ENCODE data around the gene PPP1R2B.
A peak's percentile ranks its signal among the peaks of the same experiment; 100 is the strongest.
"Not testable (repeated sequence)": the region's sequence is repeated elsewhere in the genome, so short reads cannot be mapped to it uniquely, and the experiment has no call there.

The PPP1R2B gene

DNA sequence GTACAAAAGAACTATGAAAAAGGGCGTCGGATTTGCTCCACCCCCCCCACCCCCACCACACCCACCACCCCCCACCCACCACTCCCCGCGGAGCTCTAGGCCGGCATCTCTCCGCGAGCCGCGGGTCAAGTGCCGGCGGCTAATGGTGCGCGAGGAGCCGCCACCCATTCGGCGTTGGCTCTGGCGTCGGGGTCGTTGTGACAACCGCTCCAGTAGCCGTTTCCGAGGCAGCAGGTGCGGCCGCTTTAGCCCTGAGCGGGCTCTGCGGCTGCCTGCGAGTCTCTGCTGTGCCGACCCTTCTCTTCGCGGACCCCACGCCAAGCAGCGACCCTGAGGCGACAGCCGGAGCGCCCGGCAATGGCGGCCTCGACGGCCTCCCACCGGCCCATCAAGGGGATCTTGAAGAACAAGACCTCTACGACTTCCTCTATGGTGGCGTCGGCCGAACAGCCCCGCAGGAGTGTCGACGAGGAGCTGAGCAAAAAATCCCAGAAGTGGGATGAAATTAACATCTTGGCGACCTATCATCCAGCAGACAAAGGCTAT lies at the start of gene PPP1R2B:
Gene PPP1R2B (plus strand): TSS at position 90 of the 546 bp plus-strand sequence. CDS start 268 bp downstream, at position 358.
- no peak for DNase-seq

DNA sequence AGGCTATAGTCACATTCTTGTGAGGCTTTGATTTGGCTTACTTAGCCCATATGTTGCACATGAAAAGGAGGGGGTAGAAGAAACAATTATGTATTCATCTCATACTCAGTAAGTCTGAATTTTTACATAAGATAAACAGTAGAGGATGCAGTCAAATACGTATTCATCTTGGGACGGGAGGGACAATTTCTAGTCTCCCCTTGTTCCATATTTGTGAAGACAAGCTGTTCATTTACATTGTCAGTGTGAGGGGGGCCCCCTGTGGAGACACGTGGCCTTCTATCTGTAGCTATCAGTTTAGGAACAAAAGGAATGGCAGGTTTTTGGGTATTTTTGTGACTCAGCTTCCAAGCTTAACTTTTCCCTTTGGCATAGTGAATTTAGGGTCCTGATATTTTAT lies 49.2 kb upstream of the PPP1R2B start:
- DNase-seq: no peak

DNA sequence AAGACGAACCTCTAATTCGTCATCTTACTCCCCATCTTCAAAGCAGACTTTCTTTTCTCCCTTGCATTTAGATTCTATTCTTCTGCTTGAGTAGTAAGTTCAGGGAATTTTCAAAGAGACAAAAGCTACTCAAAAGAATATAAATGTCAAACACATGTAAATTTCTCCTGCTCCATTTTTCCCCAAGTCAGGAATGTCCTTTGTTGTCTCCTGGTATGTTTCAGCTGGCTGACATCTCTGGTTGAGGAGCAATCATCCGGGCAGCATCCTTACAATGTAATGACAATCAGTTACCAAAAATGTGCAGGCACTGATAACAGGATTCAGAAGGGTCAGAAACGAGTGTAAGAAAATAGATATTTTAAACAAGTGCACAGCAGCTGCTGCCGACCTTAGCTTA lies 47.6 kb upstream of the PPP1R2B start:
- no peak for DNase-seq

DNA sequence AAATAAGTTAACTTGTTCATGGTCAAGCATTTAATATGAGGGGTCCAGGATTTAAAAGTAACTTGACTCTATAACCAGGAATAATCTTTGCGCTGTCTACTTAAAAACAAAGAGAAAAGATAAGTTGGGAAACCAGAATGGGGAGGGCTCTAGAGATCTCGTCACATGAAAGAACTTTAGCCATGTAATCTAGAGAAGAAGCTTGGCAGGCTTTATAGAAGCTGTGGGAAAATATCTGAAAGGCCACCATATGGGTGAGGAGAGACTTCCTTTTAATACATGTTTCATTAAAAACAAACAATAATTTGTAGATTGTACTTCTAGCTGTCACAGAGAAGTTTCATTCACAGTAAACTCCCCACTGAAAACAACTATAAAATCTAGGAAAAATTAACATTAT lies 46.7 kb upstream of the PPP1R2B start:
- DNase-seq: no peak

DNA sequence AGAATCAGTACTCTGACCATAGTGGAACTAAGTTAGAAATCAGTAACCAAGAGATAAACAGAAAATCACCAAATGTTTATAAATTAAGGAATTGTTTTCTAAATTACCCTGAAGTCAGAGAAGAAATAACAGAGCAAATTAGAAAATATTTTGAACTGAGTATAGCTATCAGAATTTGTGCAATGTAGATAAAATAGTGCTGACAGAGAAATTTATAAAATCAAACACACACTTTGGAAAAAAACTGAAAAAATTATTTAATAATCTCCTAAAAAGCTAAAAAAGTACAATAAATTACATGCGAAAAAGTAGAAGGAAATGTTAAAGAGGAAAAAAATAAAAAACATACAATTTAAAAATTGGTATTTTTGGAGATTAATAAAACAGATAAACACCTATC lies 37.1 kb upstream of the PPP1R2B start:
- no peak for DNase-seq

DNA sequence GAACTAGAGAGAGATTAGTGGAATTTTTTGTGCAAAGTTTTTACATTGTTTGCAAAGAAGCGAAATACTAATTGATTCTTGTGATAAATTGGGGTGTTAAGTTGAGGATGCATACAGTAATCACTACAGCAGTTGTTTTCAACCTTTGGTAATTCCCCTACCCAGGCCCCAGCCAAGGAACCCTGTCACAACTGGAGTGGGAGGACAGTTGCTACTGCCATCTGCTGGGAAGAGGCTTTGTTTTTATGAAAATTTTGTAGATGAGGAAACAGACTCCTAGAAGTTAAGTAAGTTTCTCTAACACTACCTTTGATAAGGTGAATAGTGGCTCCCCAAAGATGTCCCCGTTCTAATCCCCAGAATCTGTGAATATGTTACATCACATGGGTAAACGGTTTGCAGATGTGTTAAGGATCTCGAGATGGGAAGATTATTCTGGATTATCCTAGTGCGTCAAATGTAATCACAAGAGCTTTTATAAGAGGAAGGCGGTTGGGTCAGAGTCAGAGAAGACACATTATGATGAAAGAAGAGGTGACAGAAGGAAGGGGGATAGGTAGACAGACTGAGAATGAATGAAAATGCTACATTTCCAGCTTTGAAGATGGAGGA lies 34.0 kb upstream of the PPP1R2B start:
- no peak for DNase-seq

DNA sequence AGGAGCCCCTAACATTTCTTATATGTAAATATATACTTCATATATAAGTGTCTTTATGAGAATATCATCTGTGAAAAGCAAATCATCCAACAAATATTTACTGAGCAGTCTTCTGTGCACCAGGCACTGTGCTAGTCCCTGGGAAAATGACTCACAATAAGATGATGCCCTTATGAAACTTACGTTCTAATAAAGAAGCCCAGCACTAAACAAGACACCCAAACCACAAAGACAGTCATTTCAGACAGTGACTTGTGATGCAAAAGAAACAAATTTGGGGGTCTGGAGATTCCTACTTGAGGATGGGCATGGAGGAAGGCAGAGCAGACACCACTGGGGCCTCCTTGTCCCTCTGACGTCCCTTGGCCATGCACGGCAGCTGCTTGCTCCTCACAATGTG lies 30.6 kb upstream of the PPP1R2B start:
- no peak for DNase-seq

DNA sequence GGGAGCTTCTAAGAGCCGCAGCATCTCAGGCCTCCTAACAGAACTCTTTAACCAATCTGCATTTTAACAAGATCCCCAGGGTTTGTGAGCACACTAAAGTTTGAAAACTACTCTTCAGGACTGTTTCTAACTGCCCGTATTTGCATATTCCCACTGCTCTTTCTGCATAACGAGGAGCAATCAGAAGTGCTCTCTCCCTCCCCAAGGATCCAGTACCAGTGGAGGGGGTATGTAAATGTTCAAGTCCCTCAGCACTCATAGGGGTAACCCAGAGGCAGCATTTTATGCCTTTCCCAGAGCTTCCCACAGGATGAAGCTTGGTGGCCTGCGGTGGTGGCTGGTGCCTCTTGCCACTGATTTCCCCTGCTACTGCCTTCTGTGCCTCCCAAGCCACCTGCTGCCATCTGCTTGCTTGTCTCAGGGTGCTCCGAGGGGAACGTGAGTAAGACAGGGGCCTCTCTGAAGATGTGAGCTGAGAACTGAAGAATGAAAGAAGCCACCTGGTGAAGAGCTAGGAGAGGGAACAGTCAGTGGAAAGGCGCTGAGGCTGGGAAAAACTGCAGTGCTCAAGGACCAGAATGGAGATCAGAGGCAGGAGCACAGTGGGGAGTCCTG lies 30.0 kb upstream of the PPP1R2B start:
- DNase-seq: no peak

DNA sequence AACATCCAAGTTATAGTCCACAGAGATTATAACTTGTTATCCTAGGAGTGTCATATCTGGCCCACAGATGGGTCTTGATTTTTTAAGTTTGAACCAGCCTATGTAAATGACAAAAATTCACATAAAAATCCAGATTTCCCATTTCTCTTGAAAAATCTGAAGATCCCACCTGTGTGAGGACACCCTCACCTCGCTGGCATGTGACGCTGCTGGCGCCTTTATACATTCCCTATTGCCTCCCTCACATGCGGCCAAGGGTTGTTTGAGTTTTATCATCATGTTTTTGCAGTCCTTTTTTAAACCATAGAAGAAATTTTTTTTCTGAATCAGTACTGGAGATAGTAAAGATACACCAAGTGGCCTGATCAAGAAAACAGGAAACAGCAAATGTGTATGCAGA lies 25.9 kb upstream of the PPP1R2B start:
- no peak for DNase-seq

DNA sequence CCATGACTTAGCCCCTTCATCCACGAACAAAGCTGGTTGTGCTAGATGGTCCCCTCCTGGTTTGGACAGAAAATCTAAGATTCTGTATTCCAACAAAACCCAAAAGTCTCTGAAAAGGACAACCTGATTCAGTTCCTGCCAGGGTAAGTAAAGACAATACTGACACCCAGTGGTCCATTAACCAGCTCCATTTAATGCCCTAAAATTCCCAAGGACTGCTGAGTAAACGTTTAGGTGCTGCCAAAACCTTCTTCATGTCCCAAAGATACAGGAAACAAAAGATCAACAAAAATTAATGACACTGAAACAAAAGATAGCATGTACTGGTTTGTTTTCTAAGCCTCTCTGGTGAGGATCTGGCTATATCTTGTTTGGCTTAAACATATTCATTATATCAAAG lies 25.3 kb upstream of the PPP1R2B start:
- DNase-seq: no peak

DNA sequence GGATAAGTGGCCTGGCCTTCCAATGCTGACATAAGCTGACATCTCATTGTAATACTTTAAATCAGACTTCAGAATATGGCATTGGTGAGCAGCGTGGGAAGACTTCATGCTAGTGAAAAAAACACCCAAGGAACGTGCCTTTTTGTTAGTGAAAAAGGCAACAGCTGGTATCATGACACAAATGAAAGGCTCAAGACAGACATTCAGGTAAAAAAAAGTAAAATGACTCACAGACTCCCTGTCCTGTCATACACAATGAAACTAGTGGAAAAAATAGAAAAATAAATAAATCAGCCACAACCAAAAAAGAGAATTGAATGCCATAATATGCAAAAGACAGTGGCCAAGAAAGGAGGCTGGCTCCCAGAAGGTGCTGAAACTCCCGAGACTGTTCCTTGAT lies 24.4 kb upstream of the PPP1R2B start:
- DNase-seq: no peak

DNA sequence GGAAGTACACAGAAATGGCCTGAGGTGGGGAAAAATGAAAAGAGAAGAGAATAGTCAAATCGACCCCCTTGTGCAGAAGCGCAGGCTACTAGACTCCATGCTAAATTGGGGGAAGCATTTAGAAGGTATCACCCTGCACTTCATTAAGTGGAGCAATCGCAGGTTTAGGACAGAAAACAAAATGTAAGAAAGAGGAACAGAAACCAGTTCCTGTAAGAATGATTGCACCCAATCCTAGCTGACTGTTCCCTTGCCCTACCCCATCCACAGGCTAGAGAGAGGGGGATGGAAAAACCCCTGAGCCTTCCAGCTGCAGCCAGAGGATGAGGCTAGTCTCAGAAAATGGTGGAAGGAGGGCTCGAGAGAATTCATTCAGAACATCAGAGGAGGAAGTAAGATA lies 23.9 kb upstream of the PPP1R2B start:
- DNase-seq: no peak

DNA sequence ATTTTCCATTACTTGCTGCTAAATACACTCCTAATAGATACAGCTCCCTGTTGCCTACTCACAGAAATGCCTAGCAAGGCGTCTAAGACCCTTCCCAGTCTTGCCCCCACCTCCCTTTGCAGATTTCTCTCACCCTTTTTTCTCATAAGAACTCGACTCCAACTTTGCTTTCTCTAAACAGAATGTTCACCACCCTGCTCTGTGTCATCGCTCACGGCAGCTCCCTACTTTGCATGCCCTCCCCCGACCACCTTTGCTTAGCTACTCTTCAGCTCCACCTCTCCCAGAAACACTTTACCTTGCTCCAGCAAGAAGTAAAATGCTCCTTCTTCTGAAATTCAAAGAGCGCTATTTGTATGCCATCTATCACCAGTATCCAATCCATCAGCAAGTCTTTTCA lies 15.2 kb upstream of the PPP1R2B start:
- no peak for DNase-seq

DNA sequence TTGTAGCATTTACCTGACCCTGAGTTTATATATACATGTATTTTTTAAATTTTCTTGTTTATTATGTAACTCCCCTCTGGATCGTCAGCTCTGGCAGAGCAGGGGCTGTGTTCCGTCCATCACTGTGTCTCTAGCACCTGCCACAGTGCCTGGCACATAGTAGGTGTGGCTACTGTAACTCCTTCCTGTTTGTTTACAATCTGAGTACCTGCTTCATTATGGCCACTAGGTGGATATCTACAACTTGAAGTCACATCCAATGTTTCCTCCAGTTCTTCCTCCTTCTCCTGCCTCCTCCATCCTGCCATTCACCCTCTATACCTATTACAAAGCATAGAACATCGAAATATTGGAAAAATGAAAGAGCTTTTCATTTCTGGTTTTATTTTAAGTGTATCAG lies 14.2 kb upstream of the PPP1R2B start:
- peak; percentile 18 for DNase-seq

DNA sequence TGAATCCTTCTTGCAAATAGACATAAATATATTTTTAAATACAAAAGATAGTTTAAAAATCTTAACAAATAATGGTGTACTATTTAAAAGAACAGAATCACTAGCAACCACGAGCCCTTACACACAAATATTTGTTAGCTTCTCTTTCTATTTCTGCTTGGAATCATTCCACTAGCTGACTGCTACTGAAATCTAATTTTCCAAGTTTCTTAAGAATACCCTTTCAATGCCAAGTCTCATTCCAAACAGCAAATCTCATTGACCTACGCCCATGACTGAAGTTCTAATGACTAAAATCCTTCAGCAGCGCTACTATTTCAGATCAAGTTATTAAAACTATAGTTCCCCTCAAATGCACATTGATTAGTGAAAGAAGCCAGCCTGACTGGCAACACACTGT lies 13.2 kb upstream of the PPP1R2B start:
- no peak for DNase-seq

DNA sequence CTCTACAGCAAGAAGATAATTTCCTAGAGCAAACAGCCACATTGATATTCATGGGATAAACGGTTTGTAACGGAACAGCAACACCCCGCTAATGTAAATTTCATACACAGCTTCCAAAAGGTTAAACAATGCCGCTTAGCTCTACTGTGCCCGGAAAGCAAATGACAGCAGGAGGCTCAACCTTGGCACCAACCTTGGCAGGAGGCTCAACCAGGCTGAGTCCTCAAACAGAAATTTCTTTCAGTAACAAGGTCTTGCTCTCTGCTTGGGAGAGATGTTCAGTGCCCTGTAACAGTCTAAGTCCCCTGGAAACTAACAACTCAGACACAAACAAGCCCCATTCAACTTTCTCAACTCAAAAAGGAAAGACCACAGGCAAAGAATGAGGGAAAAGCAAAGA lies 11.1 kb upstream of the PPP1R2B start:
- no peak for DNase-seq

DNA sequence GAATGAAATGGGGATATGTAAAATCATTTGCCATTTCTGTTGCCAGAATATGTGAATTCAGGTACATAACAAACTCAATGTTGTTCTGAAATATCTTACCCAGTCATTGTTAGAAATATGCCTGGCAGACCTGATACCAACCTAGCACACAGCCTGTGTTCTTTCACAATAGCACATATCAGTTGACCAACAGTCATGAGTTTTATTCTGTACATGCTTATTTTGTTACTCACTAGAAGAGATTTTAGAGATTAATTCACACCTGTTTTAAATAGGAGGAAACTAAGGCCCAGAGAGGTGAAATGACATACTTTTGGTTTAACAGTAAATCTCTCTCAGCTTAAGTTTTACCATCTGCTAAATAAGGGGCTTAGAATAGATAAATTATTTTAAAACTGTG lies 8.4 kb upstream of the PPP1R2B start:
- no peak for DNase-seq

DNA sequence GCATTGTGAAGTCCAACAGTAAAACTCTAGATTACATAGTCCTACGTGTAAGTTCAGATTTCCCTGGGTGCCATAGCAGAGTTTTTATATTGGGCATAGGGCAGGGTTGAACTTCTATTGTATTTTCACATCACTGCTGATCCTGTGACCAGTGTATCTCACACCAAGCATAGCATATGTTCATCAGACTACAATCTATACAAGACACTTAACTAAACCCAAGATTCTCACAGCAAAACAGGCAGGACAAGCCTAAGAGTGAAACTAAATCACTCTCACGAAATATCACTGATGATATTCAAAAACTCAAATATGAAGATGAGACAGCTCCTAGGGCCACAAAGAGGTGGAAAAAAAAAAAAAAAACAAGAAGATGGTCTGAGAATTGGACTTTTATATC lies 3.2 kb upstream of the PPP1R2B start:
- no peak for DNase-seq

DNA sequence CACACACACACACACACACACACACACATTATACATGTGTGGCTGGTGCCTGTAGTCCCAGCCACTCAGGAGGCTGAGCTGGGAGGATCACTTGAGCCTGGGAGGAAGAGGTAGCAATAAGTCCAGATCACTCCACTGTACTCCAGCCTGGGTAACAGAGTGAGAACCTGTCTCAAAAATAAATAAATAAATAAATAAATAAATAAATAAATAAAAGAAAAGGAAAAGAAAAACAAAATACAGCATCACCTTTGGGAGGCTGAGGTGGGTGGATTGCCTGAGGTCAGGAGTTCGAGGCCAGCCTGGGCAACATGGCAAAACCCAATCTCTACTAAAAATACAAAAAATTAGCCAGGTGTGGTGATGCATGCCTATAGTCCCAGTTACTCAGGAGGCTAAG lies 1.6 kb upstream of the PPP1R2B start:
- DNase-seq: not testable (repeated sequence)

DNA sequence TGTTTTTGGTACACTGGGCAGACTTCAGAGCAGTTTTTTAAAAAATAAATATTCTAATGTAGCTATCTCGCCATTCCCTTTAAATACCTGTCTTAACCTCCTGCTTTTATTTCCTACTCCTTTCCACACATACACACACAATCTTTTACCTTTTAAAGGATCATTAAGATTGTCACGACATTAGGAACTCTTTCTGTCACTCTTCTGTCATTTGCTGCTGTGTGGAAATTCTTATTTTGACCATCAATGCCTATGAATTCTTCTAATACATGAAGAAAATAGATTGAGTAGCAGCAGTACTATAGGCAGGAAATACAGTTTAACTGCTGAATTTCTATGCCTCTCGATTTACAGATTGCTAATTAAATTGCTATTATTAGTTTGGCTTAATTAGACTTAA lies 1.8 kb downstream of the PPP1R2B start:
- no peak for DNase-seq

DNA sequence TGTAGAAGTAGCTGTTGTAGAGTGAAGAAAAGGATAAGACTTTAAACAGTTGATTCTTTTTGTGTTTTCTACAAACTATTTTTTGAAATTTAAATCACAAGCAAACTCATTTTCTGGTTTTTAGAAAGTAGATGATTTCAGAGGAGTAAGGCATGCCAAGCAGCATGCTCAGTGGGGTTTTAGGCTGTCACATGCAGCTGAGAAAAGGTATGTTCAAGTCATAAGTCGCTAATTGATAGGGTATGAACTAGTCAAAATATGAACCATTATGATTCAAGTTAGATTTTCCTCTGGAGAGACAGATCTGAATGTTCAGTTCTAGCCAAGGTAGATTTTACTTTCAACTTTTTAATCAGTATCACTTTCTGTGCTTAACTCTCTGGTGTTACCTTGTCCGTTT lies 3.0 kb downstream of the PPP1R2B start:
- not testable (repeated sequence) for DNase-seq

DNA sequence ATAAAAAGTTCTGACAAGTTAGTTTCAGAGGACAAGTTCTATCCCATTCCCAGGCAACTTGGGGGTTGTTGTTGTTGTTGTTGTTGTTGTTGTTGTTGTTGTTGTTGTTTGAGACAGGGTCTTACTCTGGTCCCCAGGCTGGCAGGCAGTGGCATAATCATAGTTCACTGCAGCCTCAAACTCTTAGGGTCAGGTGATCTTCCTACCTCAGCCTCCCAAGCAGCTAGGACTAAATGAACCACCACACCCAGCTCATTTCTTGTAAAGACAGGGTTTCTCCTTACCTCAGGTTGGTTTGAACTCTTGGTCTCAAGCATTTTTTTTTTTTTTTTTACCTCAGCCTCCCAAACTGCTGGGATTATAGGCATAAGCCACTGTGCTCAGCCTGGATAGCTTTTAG lies 15.3 kb downstream of the PPP1R2B start:
- no peak for DNase-seq

DNA sequence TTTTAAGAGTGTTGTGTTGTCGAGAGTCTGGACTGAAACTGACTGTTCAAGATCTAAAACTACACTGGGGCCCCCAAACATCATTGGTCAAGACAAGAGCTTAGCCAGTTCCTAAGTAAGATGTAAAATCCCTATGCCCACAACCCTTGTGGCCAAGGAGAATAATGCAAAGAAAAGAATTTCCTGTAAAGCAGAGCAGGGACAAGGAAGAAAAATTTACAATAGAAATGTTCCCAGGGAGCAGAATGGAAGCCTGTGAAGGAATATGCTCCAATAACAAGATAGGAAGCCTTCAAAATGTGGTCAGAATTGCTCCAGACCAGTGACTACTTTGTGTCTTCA lies 20.4 kb downstream of the PPP1R2B start:
- DNase-seq: no peak

DNA sequence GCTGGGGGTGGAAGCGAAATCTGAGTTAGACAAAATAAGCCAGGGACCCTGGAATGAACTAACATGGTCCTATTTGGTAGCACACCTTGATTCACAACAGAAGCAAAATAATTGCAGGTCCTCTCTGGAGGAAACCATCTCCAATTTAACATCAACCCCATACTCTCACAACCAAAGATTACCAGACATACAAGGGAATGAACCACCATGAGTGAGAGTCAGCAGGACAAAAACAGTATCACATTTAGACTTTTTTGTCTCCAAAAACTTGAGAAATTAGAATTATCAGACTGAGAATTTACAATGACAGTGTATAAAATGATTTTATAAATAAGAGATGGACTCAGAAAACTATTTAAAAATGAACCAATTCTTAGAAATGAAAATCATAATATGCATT lies 21.1 kb downstream of the PPP1R2B start:
- DNase-seq: no peak

DNA sequence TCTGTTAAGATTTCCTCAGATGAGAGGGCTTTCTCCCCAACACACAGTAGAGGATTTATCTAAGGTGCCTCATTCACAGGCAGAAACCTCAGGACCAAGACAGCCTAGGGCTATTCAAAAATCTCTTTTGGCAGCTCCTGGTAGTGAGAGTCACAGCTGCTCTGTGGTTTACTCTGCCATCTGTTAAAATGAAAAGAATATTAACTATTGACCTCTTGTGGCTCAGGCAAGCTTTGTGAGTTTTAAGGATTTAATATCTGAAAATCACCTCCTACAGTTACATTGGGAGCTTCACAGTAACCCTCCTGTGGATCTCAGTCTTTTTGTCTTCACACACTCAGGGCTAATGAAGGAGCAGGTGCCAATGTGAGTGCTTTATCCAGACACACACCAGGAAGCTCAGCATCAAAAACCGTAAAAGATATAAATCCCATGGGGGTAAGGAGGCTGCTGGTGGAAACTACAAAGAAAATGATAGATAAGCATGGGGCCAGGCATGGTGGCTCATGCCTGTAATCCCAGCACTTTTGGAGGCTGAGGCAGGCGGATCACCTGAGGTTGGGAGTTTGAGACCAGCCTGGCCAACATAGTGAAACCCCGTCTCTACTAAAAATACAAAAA lies 29.7 kb downstream of the PPP1R2B start:
- no peak for DNase-seq

Data from CD4-positive, alpha-beta T cell treated with Interleukin-21 for 1 hour (primary cell).